H9 (cell line): ENCODE measurements around the gene GP2. TPM values are rescaled to one million over a fixed set of nuclear protein-coding genes. Genes with fewer than 3 reads are reported as not detected.

Experiments used
- DNase-seq: peaks from one replicate; pipeline ENCODE4 v3.0.0-alpha.2; 2017
- H2AFZ ChIP-seq: one replicate; pipeline ENCODE4 v1.6.1; 2013; ENCODE audit warnings: mild to moderate bottlenecking, low read length, control low read depth, moderate library complexity
- H2AK5ac ChIP-seq: 2 replicates; pipeline ENCODE4 v1.6.1; 2013; ENCODE audit warnings: low read length, control low read depth, mixed read lengths; ENCODE audit not compliant: insufficient read length
- H2BK120ac ChIP-seq: one replicate; pipeline ENCODE4 v1.6.1; 2013; ENCODE audit warnings: low read depth, mild to moderate bottlenecking, low read length, control low read depth, inconsistent platforms; ENCODE audit not compliant: poor library complexity, severe bottlenecking
- H2BK12ac ChIP-seq: 2 replicates; pipeline ENCODE4 v1.6.1; 2013; ENCODE audit warnings: low read length, control low read depth, mixed read lengths, low read depth; ENCODE audit not compliant: insufficient read length
- H2BK15ac ChIP-seq: 2 replicates; pipeline ENCODE4 v1.6.1; 2013; ENCODE audit warnings: low read depth, low read length, control low read depth
- H2BK20ac ChIP-seq: one replicate; pipeline ENCODE4 v1.6.1; 2013; ENCODE audit warnings: low read depth, mild to moderate bottlenecking, low read length, control low read depth, inconsistent platforms; ENCODE audit not compliant: poor library complexity, severe bottlenecking
- H2BK5ac ChIP-seq: 2 replicates; pipeline ENCODE4 v1.6.1; 2013; ENCODE audit warnings: low read length, control low read depth, mixed read lengths; ENCODE audit not compliant: insufficient read length
- H3K14ac ChIP-seq: 2 replicates; pipeline ENCODE4 v1.6.1; 2013; ENCODE audit warnings: low read length, control low read depth; ENCODE audit not compliant: insufficient read depth
- H3K18ac ChIP-seq: 2 replicates; pipeline ENCODE4 v1.6.1; 2013; ENCODE audit warnings: low read depth, mild to moderate bottlenecking, mixed read lengths, low read length, control low read depth; ENCODE audit not compliant: insufficient read length
- H3K23ac ChIP-seq: 2 replicates; pipeline ENCODE4 v1.6.1; 2013; ENCODE audit warnings: low read length, control low read depth, mixed read lengths, low read depth; ENCODE audit not compliant: insufficient read length
- H3K23me2 ChIP-seq: 2 replicates; pipeline ENCODE4 v1.6.1; 2013; ENCODE audit warnings: low read depth, mild to moderate bottlenecking, mixed read lengths, low read length, control low read depth; ENCODE audit not compliant: insufficient read length, poor library complexity, severe bottlenecking
- H3K27ac ChIP-seq: 2 replicates; pipeline ENCODE4 v1.5.1; 2013; ENCODE audit warnings: low read length, control low read depth, mixed read lengths, low read depth; ENCODE audit not compliant: insufficient read length
- H3K27me3 ChIP-seq: 2 replicates; pipeline ENCODE4 v1.6.1; 2013; ENCODE audit warnings: low read length, control low read depth, inconsistent platforms; ENCODE audit not compliant: insufficient read depth
- H3K4ac ChIP-seq: 2 replicates; pipeline ENCODE4 v1.6.1; 2013; ENCODE audit warnings: low read depth, mild to moderate bottlenecking, control low read depth, inconsistent platforms, low read length, moderate library complexity
- H3K4me1 ChIP-seq: 2 replicates; pipeline ENCODE4 v1.6.1; 2013; ENCODE audit warnings: low read length, control low read depth, inconsistent platforms; ENCODE audit not compliant: insufficient read depth
- H3K4me2 ChIP-seq: 2 replicates; pipeline ENCODE4 v1.6.1; 2013; ENCODE audit warnings: low read length, control low read depth, mixed read lengths; ENCODE audit not compliant: insufficient read length, insufficient read depth
- H3K56ac ChIP-seq: 2 replicates; pipeline ENCODE4 v1.6.1; 2013; ENCODE audit warnings: low read depth, mild to moderate bottlenecking, mixed read lengths, low read length, control low read depth; ENCODE audit not compliant: insufficient read length
- H3K79me1 ChIP-seq: 2 replicates; pipeline ENCODE4 v1.6.1; 2013; ENCODE audit warnings: low read depth, mild to moderate bottlenecking, moderate library complexity, low read length, control low read depth, inconsistent platforms; ENCODE audit not compliant: insufficient read depth, poor library complexity, severe bottlenecking
- H3K79me2 ChIP-seq: 2 replicates; pipeline ENCODE4 v1.6.1; 2013; ENCODE audit warnings: low read length, control low read depth, inconsistent platforms; ENCODE audit not compliant: insufficient read depth
- H3K9ac ChIP-seq: 2 replicates; pipeline ENCODE4 v1.6.1; 2013; ENCODE audit warnings: low read length, control low read depth, mixed read lengths; ENCODE audit not compliant: insufficient read length; ENCODE audit errors: extremely low read depth
- H3K9me3 ChIP-seq: one replicate; pipeline ENCODE4 v1.6.1; 2013; ENCODE audit warnings: low read depth, low read length, inconsistent platforms; ENCODE audit not compliant: control insufficient read depth
- H3T11ph ChIP-seq: one replicate; pipeline ENCODE4 v1.6.1; 2013; ENCODE audit warnings: mild to moderate bottlenecking, low read length, control low read depth, inconsistent platforms
- H4K20me1 ChIP-seq: one replicate; pipeline ENCODE4 v1.6.1; 2013; ENCODE audit not compliant: control insufficient read depth, insufficient read length, insufficient read depth
- H4K5ac ChIP-seq: 2 replicates; pipeline ENCODE4 v1.6.1; 2013; ENCODE audit warnings: low read depth, mild to moderate bottlenecking, mixed read lengths, low read length, control low read depth; ENCODE audit not compliant: insufficient read length
- H4K8ac ChIP-seq: replicated peaks from 2 replicates; pipeline ENCODE4 v1.6.1; 2013; ENCODE audit warnings: low read length, control low read depth, mixed read lengths, low read depth; ENCODE audit not compliant: insufficient read length
- H4K91ac ChIP-seq: 2 replicates; pipeline ENCODE4 v1.6.1; 2013; ENCODE audit warnings: low read depth, mild to moderate bottlenecking, moderate library complexity, mixed read lengths, low read length, control low read depth; ENCODE audit not compliant: insufficient read length
- H3K27ac Mint-ChIP-seq, 3 experiments: 2 replicates in 2 of 3; 3 replicates in 1 of 3; pipeline ENCODE4 v1.8.0; 2020 to 2021; ENCODE audit warnings: mixed read lengths in 3 of 3, mild to moderate bottlenecking in 1 of 3, moderate library complexity in 1 of 3
- H3K27me3 Mint-ChIP-seq: 2 replicates; pipeline ENCODE4 v1.8.0; 2021; ENCODE audit warnings: low read depth, mild to moderate bottlenecking, moderate library complexity, mixed read lengths
- H3K36me3 Mint-ChIP-seq, 3 experiments: 2 replicates in 2 of 3; 3 replicates in 1 of 3; pipeline ENCODE4 v1.8.0; 2020 to 2021; ENCODE audit warnings: low read depth in 3 of 3, mixed read lengths in 3 of 3; ENCODE audit not compliant: insufficient read depth in 1 of 3
- H3K4me1 Mint-ChIP-seq, 2 experiments: 2 replicates each; pipeline ENCODE4 v1.8.0; 2020; ENCODE audit warnings: mixed read lengths in 2 of 2
- H3K4me3 Mint-ChIP-seq, 2 experiments: 2 replicates in 1 of 2; 3 replicates in 1 of 2; pipeline ENCODE4 v1.8.0; 2020 to 2021; ENCODE audit warnings: mild to moderate bottlenecking in 2 of 2, mixed read lengths in 2 of 2, moderate library complexity in 1 of 2
- H3K9me3 Mint-ChIP-seq, 2 experiments: 2 replicates in 1 of 2; 3 replicates in 1 of 2; pipeline ENCODE4 v1.8.0; 2020; ENCODE audit warnings: mild to moderate bottlenecking in 2 of 2, mixed read lengths in 2 of 2, moderate library complexity in 1 of 2
- WGBS: extraction: QIAGEN DNeasy Blood & Tissue Kit; methylation state at CpG from one replicate; pipeline ENCODE4 v1.1.7; 2013; ENCODE audit warnings: missing lambda C conversion rate, low lambda C conversion rate, mixed read lengths; ENCODE audit not compliant: insufficient read length; ENCODE audit errors: extremely low coverage; 5-methylcytosine and 5-hydroxymethylcytosine counted together
- total RNA-seq: library from RNA; stranded (reverse); gene quantifications from 2 replicates; pipeline ENCODE4 v1.2.1, GENCODE V29; 2021
- TF ChIP-seq, protein P1 (sequence below): fragments of 200-600 bp; sonication (generic); conservative IDR thresholded peaks from 3 replicates; pipeline ENCODE4 v1.8.0; 2021; ENCODE audit warnings: antibody characterized with exemption, mild to moderate bottlenecking

GP2 gene
- total RNA-seq, 1 experiment from 2014 or later: not detected

DNA sequence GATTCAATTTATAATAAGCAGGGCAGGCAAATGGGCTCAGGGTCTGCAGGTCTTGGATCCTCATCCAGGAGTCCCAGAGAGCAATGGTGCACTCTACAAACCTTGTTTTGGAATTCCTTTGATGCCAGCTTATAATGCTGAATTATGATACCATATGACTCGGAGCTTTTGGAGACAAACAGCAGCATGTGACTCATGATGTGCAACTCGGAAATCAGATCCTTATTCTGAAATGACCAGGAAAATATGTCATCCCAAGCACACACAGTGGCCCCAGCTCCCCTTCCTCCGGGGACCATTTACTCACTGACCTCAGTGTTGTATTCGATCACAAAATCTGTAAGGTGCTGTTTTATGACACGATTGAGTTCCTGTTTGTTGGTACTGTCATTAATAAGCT, 45.4 kb upstream of the GP2 start:
- H2BK12ac ChIP-seq: no peak overlapping the region
- no peak overlapping the region for H3K9ac ChIP-seq
- no peaks in the 10 kb centered on the region for H3K79me2 ChIP-seq
- H3K4ac ChIP-seq: no peak overlapping the region
- H3K23ac ChIP-seq: no peak overlapping the region
- H4K5ac ChIP-seq: no peak overlapping the region
- Mint-ChIP-seq H3K27ac (no peak overlapping the region), H3K4me3 (no peak overlapping the region), H3K4me1 (no peaks in the 10 kb centered on the region), H3K27me3 (peaks cover 8% of the 10 kb centered on the region), H3K36me3 (no peaks in the 10 kb centered on the region), H3K9me3 (no peaks in the 10 kb centered on the region)
- H3K79me1 ChIP-seq: no peaks in the 10 kb centered on the region
- H3K4me1 ChIP-seq: no peaks in the 10 kb centered on the region
- WGBS: no CpG with 5 or more reads among the region's 5 CpGs
- no peaks in the 10 kb centered on the region for H4K20me1 ChIP-seq
- no peaks in the 10 kb centered on the region for H3K23me2 ChIP-seq
- H4K8ac ChIP-seq: no peak overlapping the region
- no peak overlapping the region for H3K56ac ChIP-seq
- no peak overlapping the region for H3K27ac ChIP-seq
- no peak overlapping the region for H3K18ac ChIP-seq
- no peak overlapping the region for H2BK5ac ChIP-seq
- H2BK15ac ChIP-seq: no peak overlapping the region
- no peak overlapping the region for H2AK5ac ChIP-seq
- H2BK120ac ChIP-seq: no peak overlapping the region
- H3K9me3 ChIP-seq: no peaks in the 10 kb centered on the region
- TF ChIP-seq, protein P1, sequence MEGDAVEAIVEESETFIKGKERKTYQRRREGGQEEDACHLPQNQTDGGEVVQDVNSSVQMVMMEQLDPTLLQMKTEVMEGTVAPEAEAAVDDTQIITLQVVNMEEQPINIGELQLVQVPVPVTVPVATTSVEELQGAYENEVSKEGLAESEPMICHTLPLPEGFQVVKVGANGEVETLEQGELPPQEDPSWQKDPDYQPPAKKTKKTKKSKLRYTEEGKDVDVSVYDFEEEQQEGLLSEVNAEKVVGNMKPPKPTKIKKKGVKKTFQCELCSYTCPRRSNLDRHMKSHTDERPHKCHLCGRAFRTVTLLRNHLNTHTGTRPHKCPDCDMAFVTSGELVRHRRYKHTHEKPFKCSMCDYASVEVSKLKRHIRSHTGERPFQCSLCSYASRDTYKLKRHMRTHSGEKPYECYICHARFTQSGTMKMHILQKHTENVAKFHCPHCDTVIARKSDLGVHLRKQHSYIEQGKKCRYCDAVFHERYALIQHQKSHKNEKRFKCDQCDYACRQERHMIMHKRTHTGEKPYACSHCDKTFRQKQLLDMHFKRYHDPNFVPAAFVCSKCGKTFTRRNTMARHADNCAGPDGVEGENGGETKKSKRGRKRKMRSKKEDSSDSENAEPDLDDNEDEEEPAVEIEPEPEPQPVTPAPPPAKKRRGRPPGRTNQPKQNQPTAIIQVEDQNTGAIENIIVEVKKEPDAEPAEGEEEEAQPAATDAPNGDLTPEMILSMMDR: no peak
- no peak overlapping the region for H4K91ac ChIP-seq
- no peak overlapping the region for H2BK20ac ChIP-seq
- no peak overlapping the region for H3K14ac ChIP-seq
- no peak for DNase-seq
- no peak overlapping the region for H3T11ph ChIP-seq
- H3K27me3 ChIP-seq: no peaks in the 10 kb centered on the region
- no peak overlapping the region for H2AFZ ChIP-seq
- no peak overlapping the region for H3K4me2 ChIP-seq
